GM23248 (cell line): ENCODE measurements around the gene MAPK10.

Source experiments
- EZH2 ChIP-seq: fragments of 200-600 bp; sonication (generic); IDR thresholded peaks from 2 replicates; pipeline ENCODE4 v1.6.1; 2018; ENCODE audit warnings: antibody characterized with exemption, mild to moderate bottlenecking; ENCODE audit not compliant: insufficient read depth, poor library complexity, severe bottlenecking
- EZH2phosphoT487 ChIP-seq: fragments of 200-600 bp; sonication (generic); IDR thresholded peaks from 2 replicates; pipeline ENCODE4 v1.6.1; 2018; ENCODE audit warnings: antibody characterized with exemption, moderate library complexity, mild to moderate bottlenecking, low read depth; ENCODE audit not compliant: insufficient read depth

DNA sequence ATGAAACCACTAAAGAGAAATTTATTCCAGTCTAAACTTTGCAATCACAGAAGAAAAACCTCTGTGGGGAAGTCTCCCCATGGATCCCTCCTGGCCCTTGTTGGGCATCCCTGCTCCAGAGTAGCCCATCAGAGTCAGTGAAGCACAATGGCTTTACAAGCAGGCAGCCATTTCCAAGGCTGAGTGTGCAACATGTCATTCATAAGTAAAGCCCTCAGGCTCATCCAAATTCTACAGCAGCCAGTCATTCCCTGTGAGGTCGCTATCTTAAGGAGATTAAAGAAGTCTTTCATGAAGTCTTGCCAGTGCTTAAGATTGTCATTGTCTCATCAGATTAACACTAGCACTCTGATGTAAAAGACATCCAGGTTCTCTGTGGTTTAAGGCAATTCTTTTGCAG lies 17.0 kb upstream of the MAPK10 start:
- TF ChIP-seq EZH2phosphoT487 = no peak
- no peak for TF ChIP-seq EZH2
